ENCODE measurements around the gene COL17A1.

Gene COL17A1

DNA sequence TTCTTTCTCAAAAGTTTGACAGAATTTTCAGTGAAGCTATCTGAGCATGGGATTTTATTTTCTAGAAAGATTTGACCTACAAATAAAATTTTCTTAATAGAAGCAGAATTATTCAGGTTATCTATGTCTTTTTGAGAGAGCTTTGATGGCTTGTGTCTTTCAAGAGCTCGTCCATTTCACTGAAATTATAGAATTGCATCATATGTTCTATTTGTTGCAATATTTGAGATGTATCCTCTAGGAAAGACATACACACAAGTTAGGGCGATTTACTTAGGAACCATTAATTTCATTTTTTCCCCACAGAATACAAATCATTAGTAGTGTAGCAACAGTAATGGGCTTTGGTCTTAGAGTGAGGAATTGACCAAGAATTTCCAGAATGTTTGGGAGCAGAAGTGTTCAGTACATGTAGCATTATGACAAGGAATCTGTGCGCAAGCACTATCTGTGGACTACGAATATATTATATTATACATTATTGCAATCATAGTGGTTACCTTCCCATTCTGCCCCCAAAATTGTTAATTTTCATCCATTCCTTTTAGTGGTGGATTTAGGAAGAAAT, 12.8 kb upstream of the COL17A1 start:
- no peak for DNase-seq (ENCODE audit: low read depth, low spot score)
- Histone ChIP-seq H3K36me3 (ENCODE audit: control insufficient read depth, insufficient read depth, low read length) (no peaks in the 10 kb centered on the region), H3K4me1 (ENCODE audit: control insufficient read depth, insufficient read depth, low read length) (no peaks in the 10 kb centered on the region), H3K4me3 (ENCODE audit: low read length) (no peak overlapping the region), H3K9me3 (ENCODE audit: control insufficient read depth, insufficient read depth, low read length) (no peaks in the 10 kb centered on the region), H3K27me3 (ENCODE audit: control insufficient read depth, insufficient read depth, low read length) (no peaks in the 10 kb centered on the region), H3K27ac (ENCODE audit: low read length) (no peak overlapping the region)
- no CpG with 5 or more reads among the region's 4 CpGs for WGBS (ENCODE audit: insufficient coverage, insufficient read length)

DNA sequence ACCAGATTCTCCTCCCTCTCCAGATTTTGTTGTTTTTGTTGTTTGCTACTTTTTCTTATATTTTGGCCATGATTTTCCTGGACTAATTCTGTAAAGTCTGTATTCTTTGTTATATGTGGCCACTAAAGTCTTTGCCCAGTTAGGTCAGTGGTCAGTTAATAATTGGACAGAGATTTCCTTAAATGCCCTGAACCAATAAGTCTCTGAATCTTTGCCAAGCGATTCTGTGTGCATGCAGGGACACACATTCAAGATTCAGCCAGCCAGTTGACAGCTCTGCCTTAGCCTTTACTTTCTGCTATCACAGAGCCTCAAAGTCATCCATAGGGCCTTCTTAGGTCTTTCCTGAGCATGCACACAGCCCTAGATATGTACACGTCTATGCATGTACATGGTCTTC, 11.0 kb upstream of the COL17A1 start:
- no peaks in the 10 kb centered on the region for H3K36me3 ChIP-seq (ENCODE audit: control insufficient read depth, insufficient read depth, low read length)
- no CpG with 5 or more reads among the region's 2 CpGs for WGBS (ENCODE audit: insufficient coverage, insufficient read length)

DNA sequence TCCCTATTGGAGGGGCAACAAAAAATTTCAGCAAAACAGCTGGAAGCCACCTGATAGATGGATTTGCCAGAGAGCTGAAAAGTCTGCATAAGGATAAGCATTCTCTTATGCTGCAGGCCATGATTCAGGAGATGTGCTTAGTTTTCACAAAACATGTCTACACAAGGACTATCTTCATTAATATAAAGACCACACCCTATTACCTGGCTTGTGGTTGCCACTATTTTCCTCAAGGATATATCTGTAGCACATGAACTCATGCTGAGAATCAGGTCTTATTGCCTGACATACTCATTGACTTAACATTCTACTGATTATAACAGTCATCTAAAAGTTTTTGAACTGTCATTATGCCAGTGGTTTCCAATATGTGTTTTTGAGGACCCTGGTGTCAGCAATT, 7.1 kb upstream of the COL17A1 start:
- Histone ChIP-seq H3K27me3 (ENCODE audit: control insufficient read depth, insufficient read depth, low read length) (no peaks in the 10 kb centered on the region), H3K4me3 (ENCODE audit: low read length) (no peak overlapping the region), H3K36me3 (ENCODE audit: control insufficient read depth, insufficient read depth, low read length) (no peaks in the 10 kb centered on the region), H3K9me3 (ENCODE audit: control insufficient read depth, insufficient read depth, low read length) (no peaks in the 10 kb centered on the region), H3K27ac (ENCODE audit: low read length) (no peak overlapping the region), H3K4me1 (ENCODE audit: control insufficient read depth, insufficient read depth, low read length) (peaks cover 4% of the 10 kb centered on the region; the same call in 1 of the 2 replicates)
- DNase-seq (ENCODE audit: low read depth, low spot score) = no peak

More for the DNA sequence above, 11.0 kb upstream of the COL17A1 start:
- no peak for DNase-seq (ENCODE audit: low read depth, low spot score)
- no peak overlapping the region for H3K27ac ChIP-seq (ENCODE audit: low read length)
- H3K9me3 ChIP-seq (ENCODE audit: control insufficient read depth, insufficient read depth, low read length) = no peaks in the 10 kb centered on the region
- H3K4me3 ChIP-seq (ENCODE audit: low read length) = no peak overlapping the region
- no peaks in the 10 kb centered on the region for H3K4me1 ChIP-seq (ENCODE audit: control insufficient read depth, insufficient read depth, low read length)
- H3K27me3 ChIP-seq (ENCODE audit: control insufficient read depth, insufficient read depth, low read length) = no peaks in the 10 kb centered on the region

DNA sequence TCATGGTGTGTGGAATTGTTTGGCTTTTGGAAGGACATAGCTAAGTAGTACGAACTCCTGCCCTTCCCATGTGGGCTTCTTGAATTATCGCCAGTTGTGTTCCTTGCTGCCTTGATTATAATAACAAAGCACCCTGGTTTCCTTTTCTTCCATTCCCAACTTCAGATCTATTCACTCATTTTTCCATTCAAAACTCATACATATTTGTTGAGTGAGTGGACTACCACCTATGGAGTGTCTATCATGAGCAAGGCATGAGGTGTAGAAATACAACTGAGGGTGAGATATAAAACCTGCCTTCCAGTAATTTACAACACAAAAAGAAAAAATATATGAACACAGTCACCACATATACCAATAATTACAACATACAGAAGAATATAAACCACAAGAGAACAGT, 4.9 kb upstream of the COL17A1 start:
- H3K4me3 ChIP-seq (ENCODE audit: low read length) = no peak overlapping the region
- H3K27me3 ChIP-seq (ENCODE audit: control insufficient read depth, insufficient read depth, low read length) = no peaks in the 10 kb centered on the region
- DNase-seq (ENCODE audit: low read depth, low spot score) = no peak
- H3K4me1 ChIP-seq (ENCODE audit: control insufficient read depth, insufficient read depth, low read length) = peaks cover 6% of the 10 kb centered on the region; the same call in 1 of the 2 replicates
- H3K9me3 ChIP-seq (ENCODE audit: control insufficient read depth, insufficient read depth, low read length) = no peaks in the 10 kb centered on the region
- H3K27ac ChIP-seq (ENCODE audit: low read length) = no peak overlapping the region
- H3K36me3 ChIP-seq (ENCODE audit: control insufficient read depth, insufficient read depth, low read length) = no peaks in the 10 kb centered on the region
- no CpG with 5 or more reads among the region's 2 CpGs for WGBS (ENCODE audit: insufficient coverage, insufficient read length)

DNA sequence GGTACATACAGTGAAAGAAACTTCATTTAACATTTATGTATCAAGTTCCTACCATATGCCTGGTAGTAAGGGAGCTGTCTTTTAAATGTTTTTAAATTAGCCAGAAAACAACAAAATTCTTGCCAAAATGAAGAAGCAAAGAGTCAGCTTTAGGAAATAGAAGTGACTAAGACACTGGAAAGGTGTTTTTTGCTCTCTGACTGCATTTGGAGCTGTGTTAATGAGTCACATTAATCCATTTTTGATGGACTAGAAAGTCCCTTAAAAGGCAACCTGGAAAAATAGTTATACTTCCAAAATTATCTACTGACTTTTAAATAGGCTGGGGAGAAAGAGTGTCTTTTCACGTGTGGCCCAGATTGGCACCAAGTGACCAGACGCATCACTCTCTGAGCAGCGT, 3.9 kb upstream of the COL17A1 start:
- no peak for DNase-seq (ENCODE audit: low read depth, low spot score)
- no peaks in the 10 kb centered on the region for H3K9me3 ChIP-seq (ENCODE audit: control insufficient read depth, insufficient read depth, low read length)
- no peak overlapping the region for H3K27ac ChIP-seq (ENCODE audit: low read length)
- peaks cover 6% of the 10 kb centered on the region; the same call in 1 of the 2 replicates for H3K4me1 ChIP-seq (ENCODE audit: control insufficient read depth, insufficient read depth, low read length)
- WGBS (ENCODE audit: insufficient coverage, insufficient read length) = no CpG with 5 or more reads among the region's 3 CpGs
- H3K27me3 ChIP-seq (ENCODE audit: control insufficient read depth, insufficient read depth, low read length) = no peaks in the 10 kb centered on the region
- no peaks in the 10 kb centered on the region for H3K36me3 ChIP-seq (ENCODE audit: control insufficient read depth, insufficient read depth, low read length)
- no peak overlapping the region for H3K4me3 ChIP-seq (ENCODE audit: low read length)

DNA sequence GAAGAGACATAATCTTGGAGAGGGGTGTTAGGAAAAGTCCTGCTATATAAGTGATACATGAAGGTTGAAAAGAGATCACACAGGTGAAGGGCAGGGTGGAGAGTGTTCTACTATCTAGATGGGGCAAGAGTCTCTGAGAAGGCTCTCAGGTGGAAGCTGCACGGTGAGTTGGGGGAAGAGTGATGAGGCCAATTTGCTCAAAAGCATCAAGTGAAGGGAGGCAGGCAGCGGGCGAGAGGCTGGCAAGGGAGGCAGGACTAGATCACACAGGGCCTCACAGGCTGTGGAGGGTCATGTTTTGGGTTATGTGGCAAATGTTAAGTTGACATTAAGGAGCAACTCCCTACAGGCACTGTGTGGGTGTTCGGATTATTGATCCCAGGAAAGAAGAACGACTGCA, 2.6 kb upstream of the COL17A1 start:
- WGBS (ENCODE audit: insufficient coverage, insufficient read length) = no CpG with 5 or more reads among the region's 5 CpGs
- no peaks in the 10 kb centered on the region for H3K36me3 ChIP-seq (ENCODE audit: control insufficient read depth, insufficient read depth, low read length)
- peaks cover 6% of the 10 kb centered on the region; the same call in 1 of the 2 replicates for H3K4me1 ChIP-seq (ENCODE audit: control insufficient read depth, insufficient read depth, low read length)
- no peak overlapping the region for H3K27ac ChIP-seq (ENCODE audit: low read length)
- H3K4me3 ChIP-seq (ENCODE audit: low read length) = no peak overlapping the region
- DNase-seq (ENCODE audit: low read depth, low spot score) = no peak
- no peaks in the 10 kb centered on the region for H3K27me3 ChIP-seq (ENCODE audit: control insufficient read depth, insufficient read depth, low read length)
- no peaks in the 10 kb centered on the region for H3K9me3 ChIP-seq (ENCODE audit: control insufficient read depth, insufficient read depth, low read length)

DNA sequence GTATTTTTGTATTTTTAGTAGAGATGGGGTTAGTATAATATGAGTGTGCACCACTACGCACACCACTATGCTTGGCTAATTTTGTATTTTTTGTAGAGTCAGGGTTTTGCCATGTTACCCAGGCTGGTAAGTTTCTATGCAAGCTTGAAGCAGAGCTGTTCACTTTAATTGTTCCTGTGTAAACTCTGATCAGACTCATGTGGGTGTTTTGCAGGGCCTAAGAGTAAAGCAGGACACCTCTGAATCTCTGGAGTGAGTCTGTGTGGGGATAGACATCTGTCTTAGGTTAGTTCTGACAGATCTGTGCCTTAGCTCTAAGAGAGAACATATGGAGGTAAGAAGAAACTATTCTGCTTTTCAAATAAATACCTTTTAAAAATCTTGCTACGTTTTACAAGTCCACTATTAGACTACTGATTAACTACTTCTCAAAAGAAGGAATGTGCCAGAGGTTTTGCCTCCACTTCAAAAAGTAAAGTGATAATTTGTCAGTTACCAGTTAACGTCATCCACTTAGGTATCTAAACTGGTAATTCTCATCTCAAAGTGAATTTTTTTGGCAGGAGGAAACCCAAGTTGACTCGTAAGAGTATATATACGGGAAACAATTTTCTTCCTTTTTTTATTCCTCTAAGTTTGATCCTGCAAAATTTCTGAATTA, 1.1 kb downstream of the COL17A1 start:
- no CpG with 5 or more reads among the region's 5 CpGs for WGBS (ENCODE audit: insufficient coverage, insufficient read length)
- no peak for DNase-seq (ENCODE audit: low read depth, low spot score)
- H3K27me3 ChIP-seq (ENCODE audit: control insufficient read depth, insufficient read depth, low read length) = no peaks in the 10 kb centered on the region
- no peaks in the 10 kb centered on the region for H3K9me3 ChIP-seq (ENCODE audit: control insufficient read depth, insufficient read depth, low read length)
- H3K36me3 ChIP-seq (ENCODE audit: control insufficient read depth, insufficient read depth, low read length) = no peaks in the 10 kb centered on the region
- H3K4me1 ChIP-seq (ENCODE audit: control insufficient read depth, insufficient read depth, low read length) = peaks cover 1% of the 10 kb centered on the region; the same call in 1 of the 2 replicates
- H3K27ac ChIP-seq (ENCODE audit: low read length) = no peak overlapping the region
- no peak overlapping the region for H3K4me3 ChIP-seq (ENCODE audit: low read length)

DNA sequence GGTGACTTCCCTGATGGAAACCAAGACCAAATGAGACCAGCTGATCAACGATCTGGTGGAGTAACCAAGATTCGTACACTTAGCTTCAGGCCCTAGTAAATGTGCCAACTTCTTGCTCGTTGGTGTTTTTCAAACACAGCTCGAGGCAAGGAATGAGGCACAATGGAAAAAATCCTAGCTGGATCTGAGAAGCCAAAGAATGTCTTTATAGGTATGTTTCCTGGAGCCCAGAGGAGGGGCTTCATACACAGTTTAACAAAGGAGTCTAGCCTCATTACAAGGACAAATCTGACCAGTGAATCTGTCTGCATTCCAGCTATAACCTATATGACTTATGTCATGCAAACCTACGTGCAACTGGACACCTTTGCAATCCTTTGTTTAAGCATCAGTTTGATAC, 3.7 kb downstream of the COL17A1 start:
- no CpG with 5 or more reads among the region's 5 CpGs for WGBS (ENCODE audit: insufficient coverage, insufficient read length)
- H3K27me3 ChIP-seq (ENCODE audit: control insufficient read depth, insufficient read depth, low read length) = no peaks in the 10 kb centered on the region
- H3K9me3 ChIP-seq (ENCODE audit: control insufficient read depth, insufficient read depth, low read length) = no peaks in the 10 kb centered on the region
- no peak overlapping the region for H3K4me3 ChIP-seq (ENCODE audit: low read length)
- no peak overlapping the region for H3K27ac ChIP-seq (ENCODE audit: low read length)
- H3K4me1 ChIP-seq (ENCODE audit: control insufficient read depth, insufficient read depth, low read length) = peaks cover 5% of the 10 kb centered on the region
- no peak for DNase-seq (ENCODE audit: low read depth, low spot score)
- no peaks in the 10 kb centered on the region for H3K36me3 ChIP-seq (ENCODE audit: control insufficient read depth, insufficient read depth, low read length)

DNA sequence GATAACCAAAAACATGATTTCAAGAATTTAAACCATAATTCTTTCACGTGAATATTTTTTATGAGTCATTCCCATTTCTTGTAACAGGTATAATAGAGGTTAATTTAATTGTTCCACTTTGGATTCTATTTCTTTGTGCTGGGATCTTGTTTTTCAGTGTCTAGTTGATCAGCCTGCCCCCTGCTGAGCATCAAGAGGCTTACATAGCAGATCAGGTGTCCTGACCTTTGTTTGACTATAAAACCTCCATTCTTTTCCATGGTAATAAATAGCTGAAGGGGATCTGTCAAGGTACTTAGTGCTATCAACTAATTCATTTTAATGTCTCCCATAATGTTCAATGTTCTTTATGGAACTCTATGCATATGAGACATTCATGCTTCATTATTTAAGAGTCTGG, 4.9 kb downstream of the COL17A1 start:
- no peak for DNase-seq (ENCODE audit: low read depth, low spot score)
- no peak overlapping the region for H3K27ac ChIP-seq (ENCODE audit: low read length)
- H3K4me1 ChIP-seq (ENCODE audit: control insufficient read depth, insufficient read depth, low read length) = peaks cover 7% of the 10 kb centered on the region
- H3K36me3 ChIP-seq (ENCODE audit: control insufficient read depth, insufficient read depth, low read length) = no peaks in the 10 kb centered on the region
- no peak overlapping the region for H3K4me3 ChIP-seq (ENCODE audit: low read length)
- no peaks in the 10 kb centered on the region for H3K27me3 ChIP-seq (ENCODE audit: control insufficient read depth, insufficient read depth, low read length)
- no CpG with 5 or more reads among the region's 1 CpG for WGBS (ENCODE audit: insufficient coverage, insufficient read length)
- H3K9me3 ChIP-seq (ENCODE audit: control insufficient read depth, insufficient read depth, low read length) = no peaks in the 10 kb centered on the region

DNA sequence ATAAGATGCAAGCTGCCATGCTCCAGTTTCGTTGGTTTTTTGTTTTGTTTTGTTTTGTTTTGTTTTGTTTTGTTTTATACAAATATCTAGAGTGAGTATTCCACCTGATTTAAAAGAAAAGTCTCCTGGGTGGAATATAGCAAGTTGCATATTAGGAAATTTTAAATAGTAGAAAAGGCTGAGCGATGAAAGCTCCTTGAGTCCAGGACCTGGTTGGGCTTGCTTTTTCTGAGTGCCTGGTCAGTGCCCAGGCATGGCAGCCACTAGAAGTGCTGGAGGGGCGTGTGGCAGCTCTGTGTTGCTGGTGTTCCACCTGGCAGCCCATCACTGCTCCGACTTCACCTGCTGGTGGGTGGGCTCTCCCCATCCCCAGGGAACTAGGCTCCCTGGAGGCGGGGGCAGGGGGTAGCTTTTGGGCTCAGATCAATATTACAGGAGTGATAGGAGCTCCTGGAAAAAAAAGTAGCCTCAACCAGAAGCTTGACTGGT, 8.0 kb downstream of the COL17A1 start:
- Histone ChIP-seq H3K27me3 (ENCODE audit: control insufficient read depth, insufficient read depth, low read length) (no peaks in the 10 kb centered on the region), H3K9me3 (ENCODE audit: control insufficient read depth, insufficient read depth, low read length) (no peaks in the 10 kb centered on the region), H3K4me1 (ENCODE audit: control insufficient read depth, insufficient read depth, low read length) (peaks cover 7% of the 10 kb centered on the region), H3K36me3 (ENCODE audit: control insufficient read depth, insufficient read depth, low read length) (no peaks in the 10 kb centered on the region), H3K4me3 (ENCODE audit: low read length) (no peak overlapping the region), H3K27ac (ENCODE audit: low read length) (no peak overlapping the region)
- no CpG with 5 or more reads among the region's 5 CpGs for WGBS (ENCODE audit: insufficient coverage, insufficient read length)
- DNase-seq (ENCODE audit: low read depth, low spot score) = no peak

DNA sequence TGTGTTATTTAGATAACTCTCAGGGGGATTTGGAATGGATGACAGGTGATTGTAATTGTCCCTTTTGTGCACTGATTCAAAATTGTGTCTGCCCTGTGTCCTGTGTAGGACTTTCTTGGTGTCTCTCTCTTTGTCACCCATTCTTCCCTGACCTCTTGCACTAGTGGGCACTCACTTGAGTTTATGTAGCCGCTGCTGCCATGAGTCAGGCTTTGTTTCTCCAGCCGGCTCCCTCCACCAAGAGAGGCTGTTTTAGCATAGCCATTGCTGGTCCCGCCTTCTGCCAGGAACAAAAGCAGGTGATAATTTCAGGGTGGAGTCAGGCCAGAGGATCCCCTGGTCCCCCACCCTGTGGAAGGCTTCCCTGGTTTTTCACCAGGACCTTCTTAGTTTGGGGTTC, 8.4 kb downstream of the COL17A1 start:
- no peaks in the 10 kb centered on the region for H3K9me3 ChIP-seq (ENCODE audit: control insufficient read depth, insufficient read depth, low read length)
- H3K4me3 ChIP-seq (ENCODE audit: low read length) = no peak overlapping the region
- H3K4me1 ChIP-seq (ENCODE audit: control insufficient read depth, insufficient read depth, low read length) = peaks cover 7% of the 10 kb centered on the region
- no peak overlapping the region for H3K27ac ChIP-seq (ENCODE audit: low read length)
- no CpG with 5 or more reads among the region's 3 CpGs for WGBS (ENCODE audit: insufficient coverage, insufficient read length)
- no peaks in the 10 kb centered on the region for H3K27me3 ChIP-seq (ENCODE audit: control insufficient read depth, insufficient read depth, low read length)
- no peaks in the 10 kb centered on the region for H3K36me3 ChIP-seq (ENCODE audit: control insufficient read depth, insufficient read depth, low read length)
- DNase-seq (ENCODE audit: low read depth, low spot score) = no peak

All from iPS DF 6.9 (cell line).